ENCODE results near the gene UBN2.

UBN2 gene

DNA sequence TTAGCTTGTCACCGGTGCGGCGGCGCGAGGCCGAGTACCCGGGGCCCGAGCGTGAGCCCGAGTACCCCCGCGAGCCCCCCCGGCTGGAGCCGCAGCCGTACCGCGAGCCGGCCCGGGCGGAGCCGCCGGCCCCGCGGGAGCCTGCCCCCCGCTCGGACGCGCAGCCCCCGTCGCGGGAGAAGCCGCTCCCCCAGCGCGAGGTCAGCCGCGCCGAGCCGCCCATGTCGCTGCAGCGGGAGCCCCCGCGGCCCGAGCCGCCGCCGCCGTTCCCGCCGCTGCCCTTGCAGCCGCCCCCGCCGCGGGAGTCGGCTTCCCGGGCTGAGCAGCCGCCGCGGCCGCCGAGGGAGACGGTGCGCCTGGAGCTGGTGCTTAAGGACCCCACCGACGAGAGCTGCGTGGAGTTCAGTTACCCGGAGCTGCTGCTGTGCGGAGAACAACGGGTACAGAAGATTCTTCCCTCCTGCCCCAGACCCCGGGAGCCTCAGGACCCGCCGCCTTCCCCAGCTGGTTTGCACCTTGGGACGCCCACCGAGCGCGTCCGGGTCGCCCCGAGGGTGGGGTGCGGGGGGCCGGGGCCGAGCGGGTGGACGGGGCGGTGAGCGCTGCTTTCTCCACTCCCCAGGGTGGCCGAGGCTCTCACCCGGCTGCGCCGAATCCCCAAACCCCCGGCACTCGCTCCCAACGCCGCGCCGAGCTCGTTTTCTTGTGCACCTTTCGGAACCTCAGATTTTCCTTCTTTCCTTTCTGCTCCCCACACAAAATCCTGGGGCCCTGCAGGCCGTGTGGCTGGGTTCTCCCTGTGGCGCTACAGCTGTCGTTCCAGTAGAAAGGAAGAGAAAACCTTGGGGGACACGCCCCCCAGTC, 708 bp downstream of the UBN2 start:
- no peak for DNase-seq (ENCODE audit: low read depth, low spot score)

DNA sequence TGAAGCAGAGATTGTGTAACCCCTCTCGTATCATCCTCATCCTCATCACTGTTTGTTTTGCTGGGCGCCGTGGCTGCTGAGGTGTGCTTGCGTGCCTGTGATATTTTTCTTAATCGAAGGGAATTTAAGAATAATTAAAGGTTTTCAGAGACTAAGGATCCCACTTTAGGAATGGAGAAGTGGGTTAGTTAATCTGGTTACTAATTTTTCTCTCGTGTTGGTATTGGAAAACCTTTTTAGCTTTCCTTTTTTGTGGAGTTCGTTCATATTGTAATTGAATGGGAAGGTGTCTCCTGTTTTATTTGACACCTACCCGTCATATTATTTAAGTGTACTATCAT, 1.3 kb downstream of the UBN2 start:
- no peak for DNase-seq (ENCODE audit: low read depth, low spot score)

DNA sequence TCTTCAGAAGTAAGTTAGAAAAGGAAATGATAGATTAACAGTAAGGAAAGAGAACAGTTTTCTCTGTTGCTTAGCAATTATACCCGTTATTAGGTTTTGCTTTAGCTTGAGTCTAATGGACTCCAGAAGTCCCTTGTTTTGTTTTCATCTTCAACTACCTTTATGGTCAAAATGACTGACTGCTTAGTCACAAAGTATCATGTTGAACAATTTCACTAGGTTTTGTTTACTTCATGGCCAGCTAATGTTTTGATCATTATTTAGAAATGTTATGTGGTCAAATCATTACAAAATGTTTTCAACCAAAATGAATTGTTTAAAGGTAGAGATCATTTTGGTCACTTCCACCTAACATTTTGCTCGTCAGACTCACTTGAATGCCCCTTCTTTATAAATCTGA, 1.9 kb downstream of the UBN2 start:
- no peak for DNase-seq (ENCODE audit: low read depth, low spot score)

DNA sequence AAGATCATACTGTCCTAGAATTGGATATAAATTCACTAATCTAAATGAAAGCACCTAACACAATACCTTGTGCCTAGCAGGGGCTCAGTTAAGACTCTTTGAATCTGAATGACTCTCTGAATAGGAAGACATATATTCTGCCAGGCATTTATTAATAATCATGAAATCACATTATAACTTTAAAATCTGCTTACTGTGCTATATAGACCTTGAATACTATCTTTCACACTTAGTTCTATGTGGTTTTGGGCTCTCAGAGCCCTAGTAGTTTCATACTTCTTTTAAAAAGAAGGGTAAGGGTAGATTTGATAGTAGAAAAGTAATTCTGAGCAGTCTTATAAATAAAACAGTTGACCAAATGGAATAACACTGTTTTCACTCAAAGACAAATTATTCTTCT, 10.2 kb downstream of the UBN2 start:
- DNase-seq (ENCODE audit: low read depth, low spot score) = no peak

DNA sequence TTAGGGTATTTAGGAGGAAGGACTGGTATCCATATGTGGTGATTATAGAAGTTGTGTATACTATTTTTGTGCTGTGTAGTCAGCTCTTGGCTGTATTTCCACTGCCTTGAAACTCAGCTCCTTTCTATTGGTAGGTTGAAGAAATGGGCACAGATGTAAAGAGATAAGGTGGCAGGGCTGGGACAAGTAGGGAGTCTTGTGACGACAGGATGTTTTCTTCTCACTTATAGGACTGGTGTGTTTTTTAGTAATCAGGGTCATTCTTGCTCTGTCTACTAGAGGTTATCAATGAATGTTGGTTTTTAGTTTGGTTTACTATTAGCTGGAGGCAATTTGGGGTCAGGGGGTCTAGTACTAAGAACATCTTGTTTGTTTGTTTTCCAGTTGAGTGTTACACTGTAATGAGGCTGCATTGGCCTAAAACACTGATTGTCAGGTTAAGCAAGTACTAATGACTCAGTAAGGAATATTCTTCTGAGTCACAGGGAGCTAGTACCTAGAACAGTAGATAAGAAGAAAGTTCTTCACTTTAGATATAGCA, 11.8 kb downstream of the UBN2 start:
- DNase-seq (ENCODE audit: low read depth, low spot score) = no peak

DNA sequence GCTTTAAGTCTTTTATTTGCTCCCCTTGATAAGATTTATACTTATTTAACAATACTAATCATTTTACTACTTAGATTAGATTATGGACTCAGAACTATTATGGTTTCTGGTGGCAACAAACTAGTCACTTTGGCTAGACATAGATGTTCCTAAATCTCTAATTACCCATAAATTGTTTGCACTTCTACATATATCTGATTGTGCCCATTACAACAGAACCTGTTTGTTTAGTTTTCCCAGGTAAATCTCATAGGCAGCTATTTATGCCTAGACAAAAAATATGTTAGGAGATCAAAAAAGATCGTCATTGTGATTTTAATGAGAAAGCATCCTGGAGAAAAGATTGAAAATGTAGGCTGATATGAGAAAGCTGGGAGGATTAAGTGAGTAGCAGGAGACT, 14.4 kb downstream of the UBN2 start:
- no peak for DNase-seq (ENCODE audit: low read depth, low spot score)

DNA sequence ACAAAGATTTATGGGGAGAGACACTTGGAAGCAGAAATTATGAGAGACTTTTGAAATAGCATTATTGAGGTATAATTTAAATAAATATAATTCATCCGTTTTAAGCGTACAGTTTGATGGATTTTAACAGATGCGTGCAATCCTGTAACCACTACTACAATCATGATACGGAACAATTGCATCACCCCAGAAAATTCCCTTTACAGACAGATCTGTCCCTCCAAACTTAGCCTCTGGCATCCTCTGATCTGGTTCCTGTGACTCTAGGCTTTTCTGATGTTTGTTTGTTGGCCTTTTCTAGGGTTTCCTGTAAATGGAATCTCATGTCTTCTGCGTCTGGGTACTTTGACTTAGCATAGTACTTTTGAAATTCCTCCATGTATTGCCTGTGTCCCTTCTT, 15.5 kb downstream of the UBN2 start:
- DNase-seq (ENCODE audit: low read depth, low spot score) = no peak

DNA sequence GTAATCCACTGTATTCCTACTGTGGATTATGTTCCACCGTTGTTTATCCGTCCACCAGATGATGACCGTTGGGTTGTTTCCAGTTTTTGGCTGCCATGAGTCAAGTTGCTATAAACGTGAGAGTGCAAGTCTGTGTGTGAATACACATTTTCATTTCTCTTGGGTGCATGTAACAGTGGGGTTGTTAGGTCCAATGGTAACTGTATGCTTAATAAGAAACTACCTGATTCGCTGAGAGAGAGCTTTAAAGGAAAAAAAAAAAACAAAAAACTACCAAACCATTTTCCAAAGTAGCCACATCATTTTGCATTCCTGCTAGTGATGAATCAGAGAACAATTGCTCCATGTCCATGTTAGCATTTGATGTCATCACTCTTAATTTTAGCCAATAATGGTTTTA, 15.9 kb downstream of the UBN2 start:
- DNase-seq (ENCODE audit: low read depth, low spot score) = no peak

DNA sequence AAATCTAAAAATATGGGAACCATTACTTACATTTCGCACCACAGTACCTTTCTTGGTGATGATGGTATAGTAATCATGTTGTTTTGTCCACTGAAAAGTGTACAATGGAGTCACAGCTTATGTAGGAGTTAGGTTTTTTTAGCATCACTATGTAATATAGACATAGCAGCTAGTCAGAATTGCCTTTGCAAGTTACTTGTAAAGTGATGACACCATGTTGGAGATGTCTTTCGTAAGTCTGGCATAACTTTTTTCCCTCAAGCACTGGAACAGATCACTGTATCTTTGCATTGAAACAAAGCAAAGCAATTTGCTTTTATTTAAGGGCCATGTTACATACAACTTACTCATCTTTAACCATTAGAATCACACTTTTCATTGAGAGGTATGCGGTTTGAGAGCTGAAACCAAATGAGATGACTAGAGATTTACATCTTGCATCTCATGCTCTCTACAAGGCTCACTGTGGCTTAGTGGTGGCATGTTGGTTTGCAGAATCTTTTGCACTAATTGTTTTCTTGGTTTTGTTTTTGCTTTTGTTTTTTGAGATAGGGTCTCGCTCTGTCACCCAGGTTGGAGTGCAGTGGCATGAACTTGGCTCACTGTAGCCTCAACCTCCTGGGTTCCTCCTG, 18.3 kb downstream of the UBN2 start:
- no peak for DNase-seq (ENCODE audit: low read depth, low spot score)

DNA sequence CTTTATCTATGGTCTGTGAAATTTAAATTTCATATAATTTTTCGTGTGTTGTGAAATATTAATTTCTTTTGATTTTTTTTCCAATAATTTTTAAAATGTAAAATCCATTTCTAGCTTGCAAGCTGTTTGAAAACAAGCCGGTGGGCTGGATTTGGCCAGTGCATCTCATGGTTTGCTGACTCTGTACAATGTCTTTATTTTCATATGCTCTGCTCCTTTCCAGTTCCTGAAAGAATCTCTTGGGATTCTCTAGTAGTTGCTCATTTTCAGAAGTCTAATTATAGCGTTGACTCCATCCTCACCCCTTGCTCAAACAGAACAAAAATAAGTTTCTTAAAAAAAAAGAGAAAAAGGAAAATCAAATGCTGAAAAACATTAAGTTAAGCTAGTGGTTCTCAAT, 21.4 kb downstream of the UBN2 start:
- no peak for DNase-seq (ENCODE audit: low read depth, low spot score)

DNA sequence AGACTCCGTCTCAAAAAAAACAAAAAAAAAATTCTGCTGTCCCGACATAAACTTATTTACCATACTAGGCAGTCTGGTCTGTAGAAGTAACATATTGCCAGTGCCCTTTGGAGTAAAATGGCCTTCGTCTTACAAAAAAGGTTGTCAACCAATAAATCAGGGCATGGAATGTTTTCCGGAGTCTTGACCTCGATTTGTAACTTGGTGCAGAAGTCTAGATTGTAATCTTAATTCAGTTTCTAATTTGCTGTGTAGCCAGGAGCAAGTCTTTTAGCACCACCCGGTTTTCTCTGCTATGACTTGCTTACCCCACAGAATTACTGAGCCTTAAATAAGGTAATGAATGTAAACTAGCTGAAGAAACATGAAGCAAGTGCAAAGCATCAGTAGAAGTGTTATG, 23.2 kb downstream of the UBN2 start:
- no peak for DNase-seq (ENCODE audit: low read depth, low spot score)

DNA sequence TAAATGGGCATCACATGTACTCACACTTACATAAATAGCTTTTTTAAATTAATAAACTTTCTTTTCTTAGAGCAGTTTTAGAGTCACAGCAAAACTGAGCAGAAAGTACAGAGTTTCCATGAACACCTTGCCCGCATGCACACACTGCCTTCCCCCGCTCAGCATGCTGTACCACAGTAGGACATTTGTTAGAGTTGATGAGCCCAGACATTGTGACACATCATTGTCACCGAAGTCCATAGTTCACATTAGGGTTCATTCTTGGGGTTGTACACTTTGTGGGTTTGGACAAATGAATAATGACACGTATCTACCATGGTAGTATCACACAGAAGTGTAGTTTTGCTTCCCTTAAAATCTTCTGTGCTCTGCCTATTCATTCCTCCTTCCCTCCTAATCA, 23.7 kb downstream of the UBN2 start:
- no peak for DNase-seq (ENCODE audit: low read depth, low spot score)

DNA sequence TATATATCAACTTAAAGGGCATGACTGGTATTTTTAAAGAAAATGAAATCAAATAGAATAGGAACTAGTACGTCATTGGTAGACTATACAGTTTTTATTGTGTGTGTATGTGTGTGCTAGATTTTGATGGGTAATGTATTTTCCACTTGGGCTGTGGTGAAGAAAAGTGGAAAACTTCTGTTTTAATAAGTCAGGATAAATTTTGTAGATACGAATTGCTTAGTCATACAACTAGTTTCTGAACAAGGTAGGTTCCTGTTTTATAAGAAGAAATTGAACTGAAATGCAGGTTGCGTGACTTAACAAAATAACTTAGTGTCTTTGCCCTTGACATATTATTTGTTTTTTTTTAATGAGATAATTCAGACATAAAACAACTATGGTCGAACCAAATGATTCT, 24.3 kb downstream of the UBN2 start:
- DNase-seq (ENCODE audit: low read depth, low spot score) = no peak

DNA sequence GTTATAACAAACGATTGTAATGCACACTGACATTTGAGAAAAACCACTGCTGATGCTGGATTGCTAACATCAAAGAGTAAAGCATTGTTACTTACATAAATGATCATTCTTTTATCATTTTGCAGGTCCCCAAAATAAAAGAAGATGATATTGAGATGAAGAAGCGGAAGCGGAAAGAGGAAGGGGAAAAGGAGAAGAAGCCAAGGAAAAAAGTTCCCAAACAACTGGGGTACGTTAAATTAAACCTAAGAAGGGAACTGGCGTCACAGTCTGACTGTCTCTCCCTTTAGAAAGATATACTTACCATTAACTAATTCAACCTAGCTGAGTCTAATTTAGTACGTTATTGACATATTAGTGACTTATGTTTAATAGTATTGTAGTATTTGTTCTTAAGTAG, 28.1 kb downstream of the UBN2 start:
- no peak for DNase-seq (ENCODE audit: low read depth, low spot score)

DNA sequence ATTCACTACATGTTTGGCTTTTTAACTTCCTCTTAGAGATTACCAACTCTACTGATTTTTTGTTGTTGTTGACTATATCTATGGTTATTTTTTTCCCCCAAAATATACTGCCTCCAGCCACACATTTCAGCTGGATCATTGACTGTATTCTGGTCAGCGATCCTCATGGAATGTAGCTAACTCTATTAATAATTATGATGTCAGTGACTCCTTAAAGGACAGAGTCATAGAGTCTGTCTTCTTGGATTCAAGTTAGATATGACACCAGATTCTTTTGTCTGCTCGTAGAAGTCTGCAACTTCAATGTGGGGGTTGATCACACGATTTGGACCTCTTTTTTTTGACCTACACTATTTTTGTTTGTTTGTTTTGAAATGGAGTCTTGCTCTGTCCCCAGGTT, 33.2 kb downstream of the UBN2 start:
- no peak for DNase-seq (ENCODE audit: low read depth, low spot score)

DNA sequence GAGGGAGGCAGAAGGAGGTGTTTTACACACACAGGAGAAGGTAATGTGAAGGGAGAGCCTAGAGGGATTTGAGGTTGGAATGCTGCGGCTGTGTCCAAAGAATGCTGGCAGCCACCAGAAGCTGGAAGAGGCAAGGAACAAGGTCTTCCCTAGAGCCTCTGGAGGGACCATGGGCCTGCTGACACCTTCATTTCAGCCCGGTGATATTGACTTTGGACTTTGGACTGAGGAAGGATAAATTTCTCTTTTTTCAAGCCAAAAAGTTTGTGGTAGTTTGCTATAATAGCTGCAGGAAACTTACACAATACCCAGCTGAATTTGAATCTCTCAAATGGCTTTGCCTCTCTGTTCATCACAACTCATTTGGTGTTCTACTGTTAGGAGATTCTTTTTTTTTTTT, 34.6 kb downstream of the UBN2 start:
- no peak for DNase-seq (ENCODE audit: low read depth, low spot score)

DNA sequence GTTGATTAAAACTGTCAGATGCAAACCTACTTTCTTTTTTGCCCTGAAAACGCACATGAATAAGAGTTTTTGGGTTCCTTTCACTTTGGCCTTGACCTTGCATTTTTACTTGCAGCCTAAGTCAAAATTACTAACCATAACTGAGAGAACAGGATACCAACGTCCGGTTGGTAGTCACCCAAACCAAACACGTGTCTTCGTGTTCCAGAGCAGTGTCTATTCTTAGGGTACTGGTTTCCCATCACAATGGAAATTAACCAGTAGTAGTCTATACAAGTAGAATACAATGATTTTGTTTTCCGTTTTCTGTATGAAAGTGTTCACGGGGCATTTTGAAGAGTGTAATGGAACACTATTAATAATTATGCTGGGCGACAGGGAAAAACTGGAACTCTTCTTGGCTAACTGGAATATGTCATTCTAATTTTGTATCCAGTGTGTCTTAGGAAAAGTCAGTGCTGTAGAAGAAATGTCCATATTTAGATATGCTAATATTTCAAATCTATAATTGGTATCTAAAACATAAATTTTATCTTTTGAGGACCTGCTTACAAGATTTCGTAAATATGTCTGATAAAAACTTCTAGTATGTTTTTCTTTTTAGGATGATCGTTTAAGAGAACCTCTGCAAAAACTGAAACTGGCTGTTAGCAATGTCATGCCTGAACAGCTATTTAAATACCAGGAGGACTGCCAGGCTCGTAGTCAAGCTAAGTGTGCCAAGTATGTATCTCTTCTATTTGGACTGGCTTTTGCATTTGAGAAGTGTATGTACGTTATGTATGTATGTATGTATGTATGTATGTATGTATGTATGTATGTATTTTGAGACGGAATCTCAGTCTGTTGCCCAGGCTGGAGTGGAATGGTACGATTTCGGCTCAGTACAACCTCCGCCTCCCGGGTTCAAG, 40.9 kb downstream of the UBN2 start:
- no peak for DNase-seq (ENCODE audit: low read depth, low spot score)

DNA sequence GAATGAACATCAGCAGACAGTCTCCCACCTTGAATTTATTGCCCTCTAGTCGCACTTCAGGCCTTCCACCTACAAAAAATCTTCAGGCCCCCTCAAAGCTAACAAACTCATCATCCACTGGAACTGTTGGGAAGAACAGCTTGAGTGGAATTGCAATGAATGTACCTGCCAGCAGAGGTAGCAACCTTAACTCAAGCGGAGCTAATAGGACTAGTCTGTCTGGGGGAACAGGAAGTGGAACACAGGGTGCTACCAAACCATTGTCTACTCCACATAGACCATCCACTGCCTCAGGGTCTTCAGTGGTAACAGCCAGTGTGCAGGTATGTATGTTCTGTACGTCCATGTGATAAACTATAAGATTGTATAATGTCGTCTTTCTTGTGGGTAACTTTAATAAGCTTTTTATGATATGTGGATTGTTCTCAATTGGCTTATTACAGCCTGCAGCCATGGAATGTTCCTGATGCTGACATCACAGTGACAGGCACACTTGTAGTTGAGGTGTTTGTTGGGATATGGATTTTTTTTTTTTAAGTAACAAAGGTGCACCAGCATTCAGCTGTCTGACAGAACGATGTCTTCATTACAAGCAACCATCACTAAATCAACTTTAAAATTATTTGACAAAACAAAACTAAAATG, 53.3 kb downstream of the UBN2 start:
- DNase-seq (ENCODE audit: low read depth, low spot score) = peak; percentile 2

DNA sequence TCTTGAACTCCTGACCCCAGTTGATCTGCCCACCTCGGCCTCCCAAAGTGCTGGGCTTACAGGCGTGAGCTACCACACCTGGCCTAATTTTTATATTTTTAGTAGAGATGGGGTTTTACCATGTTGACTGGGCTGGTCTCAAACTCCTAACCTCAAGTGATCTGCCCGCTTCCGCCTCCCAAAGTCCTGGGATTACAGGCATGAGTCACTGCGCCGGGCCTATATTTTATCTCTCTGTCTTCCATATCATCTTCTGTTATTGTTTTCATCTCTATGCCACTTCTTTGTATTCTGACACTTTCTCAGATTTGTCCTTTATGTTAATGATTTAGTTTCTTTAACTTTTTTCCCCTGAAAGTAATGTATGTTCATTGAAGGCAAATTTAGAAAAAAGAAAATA, 55.1 kb downstream of the UBN2 start:
- DNase-seq (ENCODE audit: low read depth, low spot score) = no peak

DNA sequence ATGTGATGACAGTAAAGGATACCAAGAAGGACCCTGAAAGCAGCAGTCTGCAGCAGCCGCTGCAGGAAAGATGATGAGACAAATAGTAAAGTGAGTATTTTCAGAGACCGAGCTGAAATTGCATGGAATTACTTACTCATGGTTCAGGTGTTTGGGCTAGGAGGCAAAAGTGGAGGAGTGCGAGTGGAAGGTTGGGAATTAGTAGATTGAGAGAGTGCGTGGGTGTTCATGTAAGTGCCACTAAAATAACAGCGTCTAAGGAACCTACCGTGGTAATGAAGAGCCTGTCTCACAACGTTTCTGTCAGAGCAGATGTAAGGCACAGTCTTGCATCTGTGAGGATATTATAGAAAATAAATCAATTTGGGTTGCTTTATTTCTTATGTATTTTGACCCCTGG, 61.8 kb downstream of the UBN2 start:
- DNase-seq (ENCODE audit: low read depth, low spot score) = no peak

DNA sequence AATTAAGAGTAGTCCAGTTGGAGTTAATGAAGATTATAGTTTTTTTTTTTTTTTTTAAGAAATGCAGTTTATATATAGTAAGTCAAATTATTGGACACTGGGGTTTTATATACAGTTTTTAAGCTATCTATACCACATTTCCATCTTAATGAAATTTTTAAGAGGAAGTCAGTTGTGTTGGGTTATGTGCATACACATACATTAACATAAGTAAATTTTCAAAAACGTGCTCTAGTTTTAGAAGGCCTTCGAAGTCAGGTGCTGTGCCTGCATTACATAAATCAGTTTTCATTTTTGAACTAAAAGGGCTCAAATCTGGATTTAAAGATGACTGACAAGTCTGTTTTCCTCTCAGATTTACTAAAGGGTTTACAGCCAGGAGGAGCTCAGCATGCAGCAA, 62.5 kb downstream of the UBN2 start:
- no peak for DNase-seq (ENCODE audit: low read depth, low spot score)

DNA sequence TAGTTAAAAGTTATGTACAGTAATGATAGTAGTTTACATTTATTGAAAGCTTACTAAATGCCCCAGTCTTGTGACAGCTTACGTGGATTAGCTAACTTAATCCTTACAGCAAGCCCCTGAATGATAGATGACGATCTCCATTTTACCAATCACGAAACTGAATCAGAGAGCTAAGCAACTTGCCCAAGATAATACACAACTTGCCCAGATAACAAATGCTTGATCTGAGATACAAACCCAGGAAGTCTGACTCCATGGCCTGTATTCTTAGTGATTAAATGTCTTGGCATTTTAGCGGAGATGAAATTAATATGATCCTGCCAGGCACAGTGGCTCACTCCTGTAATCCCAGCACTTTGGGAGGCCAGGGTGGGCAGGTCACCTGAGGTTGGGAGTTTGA, 63.2 kb downstream of the UBN2 start:
- DNase-seq (ENCODE audit: low read depth, low spot score) = no peak

Measured in iPS DF 19.7 (cell line).